RWPE1 (cell line): ENCODE results near the gene MRPL39.
A peak's percentile ranks its signal among the peaks of the same experiment; 100 is the strongest.

ENCODE experiments used
- CTCF ChIA-PET: fragments of 350-600 bp; sonication (Branson Sonifier 250); formaldehyde crosslinking; extraction: SDS; loops from one replicate; lab custom pipeline; 2021; lab: Yijun Ruan, JAX
- POLR2A ChIA-PET: fragments of 400-600 bp; formaldehyde crosslinking; extraction: SDS; loops from one replicate; lab custom pipeline; 2020; ENCODE audit warnings: antibody characterized with exemption; ENCODE audit not compliant: low non-redundant PET; lab: Yijun Ruan, JAX
- DNase-seq: peaks from one replicate; pipeline ENCODE4 v3.0.0; 2012; ENCODE audit warnings: low spot score
- H3K27ac ChIP-seq: fragments of 450-650 bp; 2 replicates; pipeline ENCODE4 v1.5.1; 2017
- TF ChIP-seq, protein P1 (sequence below): fragments of 450-650 bp; conservative IDR thresholded peaks from 2 replicates; pipeline ENCODE4 v1.5.1; 2017; ENCODE audit warnings: low read depth, mild to moderate bottlenecking

Gene MRPL39

DNA sequence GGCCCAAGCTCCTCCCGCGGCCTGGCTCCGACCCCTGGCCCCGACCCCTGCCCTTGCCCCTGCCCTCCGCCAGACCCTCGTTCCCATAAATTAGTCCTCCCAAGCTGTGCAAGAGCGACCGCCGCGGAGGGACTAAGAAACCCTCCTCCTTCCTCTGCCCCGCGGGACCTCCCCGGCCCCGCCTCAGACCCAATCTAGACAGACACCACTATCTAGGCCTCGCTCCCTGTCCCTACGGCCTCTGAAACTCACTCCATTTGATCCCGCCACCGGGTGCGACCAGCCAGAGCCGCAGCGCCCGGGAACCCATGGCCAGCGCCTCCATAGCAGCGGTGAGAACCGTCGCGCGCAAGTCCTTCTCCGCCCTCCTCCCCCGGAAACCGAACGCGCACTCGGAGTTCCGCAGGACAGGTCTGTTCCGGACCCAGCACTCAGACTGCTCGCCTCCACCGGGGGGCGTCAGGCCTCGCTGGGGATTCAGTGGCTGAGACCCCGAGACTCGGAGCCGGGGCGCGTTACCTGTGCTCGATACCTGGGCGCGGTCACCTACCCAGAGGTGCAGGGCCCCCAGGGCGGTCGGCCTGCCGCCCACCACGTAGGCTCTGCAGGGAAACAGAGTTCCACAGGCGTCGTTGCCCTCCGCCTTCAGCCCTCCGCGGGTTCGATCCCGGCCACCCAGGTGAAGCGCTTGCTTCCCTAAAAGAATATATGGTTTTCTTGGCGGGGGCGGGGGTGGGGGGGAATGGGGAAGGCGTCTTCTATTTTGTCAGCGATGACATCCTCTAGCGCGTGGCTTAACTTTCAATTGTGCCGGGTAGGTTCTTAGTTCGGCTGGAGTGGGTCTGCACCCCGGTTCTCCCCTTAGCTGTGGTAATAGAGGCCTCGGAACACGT lies at the start of gene MRPL39:
TSS of gene MRPL39 (minus strand) at position 331 of the 893 bp plus-strand sequence. CDS start at position 325, 6 bp downstream.
- CTCF ChIA-PET = interaction anchor here (0.5 to 0.8 kb wide), 8 partner anchors 20 to 1091 kb away, joined by 3 to 7 read pairs (median 3); no protein-coding TSS in a partner anchor
- TF ChIP-seq, protein P1, sequence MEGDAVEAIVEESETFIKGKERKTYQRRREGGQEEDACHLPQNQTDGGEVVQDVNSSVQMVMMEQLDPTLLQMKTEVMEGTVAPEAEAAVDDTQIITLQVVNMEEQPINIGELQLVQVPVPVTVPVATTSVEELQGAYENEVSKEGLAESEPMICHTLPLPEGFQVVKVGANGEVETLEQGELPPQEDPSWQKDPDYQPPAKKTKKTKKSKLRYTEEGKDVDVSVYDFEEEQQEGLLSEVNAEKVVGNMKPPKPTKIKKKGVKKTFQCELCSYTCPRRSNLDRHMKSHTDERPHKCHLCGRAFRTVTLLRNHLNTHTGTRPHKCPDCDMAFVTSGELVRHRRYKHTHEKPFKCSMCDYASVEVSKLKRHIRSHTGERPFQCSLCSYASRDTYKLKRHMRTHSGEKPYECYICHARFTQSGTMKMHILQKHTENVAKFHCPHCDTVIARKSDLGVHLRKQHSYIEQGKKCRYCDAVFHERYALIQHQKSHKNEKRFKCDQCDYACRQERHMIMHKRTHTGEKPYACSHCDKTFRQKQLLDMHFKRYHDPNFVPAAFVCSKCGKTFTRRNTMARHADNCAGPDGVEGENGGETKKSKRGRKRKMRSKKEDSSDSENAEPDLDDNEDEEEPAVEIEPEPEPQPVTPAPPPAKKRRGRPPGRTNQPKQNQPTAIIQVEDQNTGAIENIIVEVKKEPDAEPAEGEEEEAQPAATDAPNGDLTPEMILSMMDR = peak; percentile 62
- POLR2A ChIA-PET = no interaction called here
- peak; percentile 90 for DNase-seq
- H3K27ac ChIP-seq = peak within 1 kb of the TSS; percentile 84

- TF ChIP-seq, protein P1 = no peak
- no peak overlapping the region for H3K27ac ChIP-seq
- ChIA-PET CTCF (no interaction called here), POLR2A (no interaction called here)
- DNase-seq = no peak
Observed at GRCh38 chr21:25656412-25656811, 49.1 kb upstream of the MRPL39 start.

- no peak overlapping the region for H3K27ac ChIP-seq
- no peak for DNase-seq
- ChIA-PET POLR2A (no interaction called here), CTCF (no interaction called here)
- TF ChIP-seq, protein P1 = no peak
Observed at GRCh38 chr21:25649146-25649545, 41.9 kb upstream of the MRPL39 start.

- POLR2A ChIA-PET = no interaction called here
- DNase-seq = no peak
- TF ChIP-seq, protein P1 = no peak
- CTCF ChIA-PET = no interaction called here
- H3K27ac ChIP-seq = no peak overlapping the region
Observed at GRCh38 chr21:25647647-25648046, 40.4 kb upstream of the MRPL39 start.

DNA sequence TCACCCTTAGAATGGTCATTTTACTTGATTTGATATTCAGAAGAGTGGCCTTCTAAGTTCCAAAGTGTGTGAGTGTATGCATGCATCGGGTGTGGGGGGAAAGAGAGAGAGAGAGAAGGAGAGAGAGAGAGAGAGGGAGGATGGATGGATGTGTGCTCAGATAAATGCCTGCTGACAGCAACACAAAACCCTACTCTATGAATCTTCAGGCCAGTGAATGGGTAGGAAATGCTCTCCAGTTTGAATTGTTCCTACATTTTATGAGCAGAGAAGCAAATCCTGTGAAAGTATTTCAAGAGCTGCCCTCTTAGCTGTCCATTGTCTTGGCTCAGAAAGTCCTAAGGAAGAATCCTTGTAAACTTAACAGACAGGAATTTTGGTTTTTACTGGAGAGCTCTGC lies 39.2 kb upstream of the MRPL39 start:
- TF ChIP-seq, protein P1 = no peak
- H3K27ac ChIP-seq = no peak overlapping the region
- CTCF ChIA-PET = interaction anchor here (0.7 kb wide), 1 partner anchor 38 kb away, joined by 3 read pairs; no protein-coding TSS in a partner anchor
- POLR2A ChIA-PET = no interaction called here
- DNase-seq = no peak

GRCh38 chr21:25643486-25643885 lies 36.2 kb upstream of the MRPL39 start:
- ChIA-PET POLR2A (no interaction called here), CTCF (interaction anchor here (1.3 kb wide), 1 partner anchor 35 kb away, joined by 3 read pairs; no protein-coding TSS in a partner anchor)
- H3K27ac ChIP-seq = no peak overlapping the region
- TF ChIP-seq, protein P1 = no peak
- DNase-seq = no peak
